GM11168 (cell line): Measurements from ENCODE around the gene CPNE5.

Source experiments
- in situ Hi-C: fragments of 300-500 bp; cut with MboI; formaldehyde crosslinking; loops from one replicate; pipeline ENCODE4 v1.12.0; 2022; ENCODE audit warnings: low sequenced_read_pairs; ENCODE audit not compliant: unreplicated experiment

The CPNE5 gene

DNA sequence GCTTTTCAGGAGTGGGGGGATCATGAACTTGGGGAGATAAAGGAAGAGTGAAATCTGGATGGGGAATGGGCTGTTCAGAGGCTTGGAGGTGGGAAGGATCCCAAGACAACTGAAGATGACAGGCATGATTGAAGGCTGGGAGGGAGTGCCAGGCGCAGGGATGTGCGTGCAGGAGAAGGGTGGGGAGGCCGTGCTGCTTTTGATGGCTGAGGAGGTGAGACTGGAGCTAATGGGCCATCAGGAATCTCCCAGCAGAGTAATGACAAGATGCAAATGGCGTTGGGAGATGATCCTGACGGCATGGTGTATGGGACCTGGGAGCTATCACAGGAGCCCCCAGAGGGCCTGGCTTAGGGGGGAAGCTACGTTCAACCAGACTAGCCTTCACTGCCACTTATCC lies 1.6 kb downstream of the CPNE5 start:
- in situ Hi-C loops, result no loop called here

DNA sequence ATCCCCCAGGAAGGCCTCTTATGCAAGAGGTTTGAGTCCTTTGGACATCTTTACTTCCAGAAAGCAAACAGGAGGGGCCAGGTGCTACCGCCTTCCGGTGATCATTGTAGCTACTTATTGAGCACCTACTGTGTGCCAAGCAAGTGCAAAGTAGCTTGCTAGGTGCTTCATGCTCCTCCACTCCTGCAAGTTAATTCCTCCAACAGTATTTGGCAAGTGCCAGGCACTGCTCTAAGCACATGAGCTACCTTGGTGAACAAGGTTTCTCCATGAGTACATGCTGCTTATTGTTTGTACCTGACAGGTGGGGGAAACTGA lies 2.3 kb downstream of the CPNE5 start:
- in situ Hi-C loops, result no loop called here

DNA sequence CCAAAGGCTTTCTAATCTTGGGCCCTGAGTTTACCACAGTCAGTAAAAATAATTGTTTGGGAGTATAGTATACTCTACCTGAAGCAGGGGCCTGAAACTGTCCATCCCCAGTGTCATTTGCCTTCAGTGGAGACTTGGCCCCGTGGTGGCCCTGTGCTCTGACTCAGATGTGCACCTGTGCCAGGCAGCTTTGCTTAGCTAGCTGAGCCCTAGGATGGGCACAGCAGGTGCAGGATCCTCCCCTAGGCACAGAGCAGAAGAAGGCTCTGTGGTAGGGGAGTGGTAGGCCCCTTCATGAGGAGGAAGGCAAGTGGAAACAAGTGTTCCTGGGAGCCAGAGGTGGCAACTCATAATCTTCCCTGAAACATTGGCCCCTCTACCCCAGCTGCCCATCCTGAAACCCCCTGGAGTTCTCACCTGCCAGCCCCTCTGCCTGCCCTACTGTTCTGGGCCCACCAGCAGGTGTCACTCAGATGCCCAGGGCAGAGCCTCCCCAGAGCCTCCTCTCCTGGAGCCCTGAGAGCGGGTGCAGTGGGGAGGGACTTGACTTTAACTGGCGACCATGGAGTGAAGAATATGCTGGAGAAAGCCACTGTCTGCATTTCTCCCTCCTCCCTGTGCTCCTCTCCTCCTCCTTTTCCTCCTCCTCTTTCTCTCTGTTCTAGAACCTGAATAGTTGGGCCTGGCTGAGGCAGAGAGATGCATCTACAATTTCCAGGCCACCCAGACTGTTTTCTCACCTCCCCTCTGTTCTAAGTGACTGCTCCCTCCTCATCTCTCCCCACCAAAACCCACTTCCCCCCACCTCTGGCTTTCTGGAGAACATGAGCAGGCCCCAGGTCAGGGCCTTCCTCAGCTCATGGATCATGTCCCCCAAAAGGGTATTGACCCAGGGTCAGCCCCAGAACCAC lies 2.9 kb downstream of the CPNE5 start:
- in situ Hi-C loops, result no loop called here

DNA sequence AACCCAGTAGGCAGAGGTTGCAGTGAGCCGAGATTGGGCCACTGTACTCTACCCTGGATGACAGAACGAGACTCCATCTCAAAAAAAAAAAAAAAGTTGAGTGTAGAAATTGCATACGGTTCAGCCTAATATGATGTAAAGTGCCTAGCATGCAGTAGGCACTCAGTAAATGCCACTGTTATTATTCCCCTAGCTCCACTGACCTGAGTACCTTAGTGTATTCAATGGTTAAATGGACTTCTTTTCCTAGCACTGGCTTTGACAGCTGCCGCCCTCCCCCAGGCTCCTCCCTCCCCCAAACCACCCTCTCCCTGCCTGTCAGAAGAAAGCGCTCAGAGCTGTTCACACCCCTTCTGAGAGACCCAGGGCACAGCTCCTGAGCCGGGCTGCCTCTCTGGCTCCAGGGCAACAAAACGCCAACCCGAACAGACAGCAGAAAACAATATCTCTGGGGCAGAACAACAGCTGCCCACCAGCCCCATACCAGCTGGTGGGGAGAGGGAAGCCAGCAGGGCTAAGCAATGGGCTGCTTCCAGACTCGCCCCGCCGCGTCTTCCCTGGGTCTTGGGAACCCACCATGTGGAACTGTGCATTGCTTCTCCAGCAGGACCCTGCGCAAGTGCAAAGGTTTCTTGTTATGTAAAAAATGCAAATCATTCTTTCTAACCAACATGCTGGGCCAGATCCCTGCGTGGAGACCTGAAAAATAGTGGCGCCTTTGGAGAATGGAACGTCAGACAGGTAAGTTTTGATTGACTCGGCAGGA lies 4.5 kb downstream of the CPNE5 start:
- in situ Hi-C loops, result no loop called here

DNA sequence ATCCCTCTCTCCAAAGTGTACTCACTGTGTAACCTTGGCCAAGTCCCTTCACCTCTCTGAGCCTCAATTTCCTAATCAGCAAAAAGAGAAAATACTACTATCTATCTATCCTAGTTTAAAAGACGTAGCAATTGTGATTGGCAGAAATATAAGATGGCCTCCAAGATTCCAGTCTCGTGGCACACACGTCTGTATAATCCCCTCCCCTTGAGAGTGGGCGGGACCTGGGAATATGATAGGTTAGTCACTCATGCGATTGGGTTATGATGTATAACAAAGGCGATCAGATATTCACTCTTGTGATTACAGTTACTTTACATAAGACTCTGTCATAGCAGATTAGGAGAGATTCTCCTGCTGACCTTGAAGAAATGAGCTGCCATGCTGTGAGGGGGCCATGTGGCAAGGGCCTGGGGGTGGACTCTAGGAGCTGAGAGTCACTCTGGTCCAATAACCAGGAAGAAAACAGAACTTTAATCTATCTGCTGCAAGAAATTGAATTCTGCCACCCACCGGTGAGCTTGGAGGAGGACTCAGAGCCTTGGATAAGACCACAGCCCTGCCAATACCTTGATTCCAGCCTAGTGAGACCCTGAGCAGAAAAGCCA lies 6.0 kb downstream of the CPNE5 start:
- in situ Hi-C loops, result no loop called here

DNA sequence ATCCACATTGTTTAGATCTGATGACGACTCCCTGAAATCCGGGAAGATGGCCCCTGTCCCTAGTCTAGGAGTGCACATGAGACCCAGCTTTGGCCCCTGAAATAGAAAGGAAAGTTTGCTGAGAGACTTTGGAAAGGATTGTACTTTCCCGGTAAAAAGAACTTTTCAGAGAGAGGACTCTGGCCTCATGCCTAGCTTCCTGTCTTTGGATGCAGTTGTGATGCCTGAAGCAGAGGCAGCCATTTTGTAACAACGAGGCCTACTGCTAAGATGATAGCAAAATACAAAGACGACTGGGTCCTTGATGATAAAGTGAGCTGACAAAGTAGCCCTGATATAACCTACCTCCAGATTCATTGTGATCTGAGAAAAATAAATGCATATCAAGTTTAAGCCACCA lies 6.9 kb downstream of the CPNE5 start:
- in situ Hi-C loops, result no loop called here

DNA sequence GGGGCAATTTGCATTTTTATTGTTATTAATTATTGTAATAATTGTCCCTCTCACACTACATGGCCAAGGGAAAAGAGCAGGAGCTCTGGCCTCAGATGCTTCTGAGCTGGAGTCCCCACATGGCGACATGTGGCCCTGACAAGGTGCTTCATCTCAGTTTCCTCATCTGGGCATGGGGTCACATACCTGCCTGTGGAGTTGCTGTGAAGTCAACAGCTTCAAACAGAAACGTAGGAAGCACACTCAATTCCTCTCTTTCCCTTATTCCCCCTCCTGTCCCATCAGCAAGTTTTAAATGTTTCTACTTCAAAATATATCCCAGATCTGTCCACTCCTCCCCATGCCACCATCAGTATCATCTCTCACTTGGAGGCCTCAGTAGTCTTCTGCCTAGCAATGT lies 8.7 kb downstream of the CPNE5 start:
- in situ Hi-C loops, result no loop called here

DNA sequence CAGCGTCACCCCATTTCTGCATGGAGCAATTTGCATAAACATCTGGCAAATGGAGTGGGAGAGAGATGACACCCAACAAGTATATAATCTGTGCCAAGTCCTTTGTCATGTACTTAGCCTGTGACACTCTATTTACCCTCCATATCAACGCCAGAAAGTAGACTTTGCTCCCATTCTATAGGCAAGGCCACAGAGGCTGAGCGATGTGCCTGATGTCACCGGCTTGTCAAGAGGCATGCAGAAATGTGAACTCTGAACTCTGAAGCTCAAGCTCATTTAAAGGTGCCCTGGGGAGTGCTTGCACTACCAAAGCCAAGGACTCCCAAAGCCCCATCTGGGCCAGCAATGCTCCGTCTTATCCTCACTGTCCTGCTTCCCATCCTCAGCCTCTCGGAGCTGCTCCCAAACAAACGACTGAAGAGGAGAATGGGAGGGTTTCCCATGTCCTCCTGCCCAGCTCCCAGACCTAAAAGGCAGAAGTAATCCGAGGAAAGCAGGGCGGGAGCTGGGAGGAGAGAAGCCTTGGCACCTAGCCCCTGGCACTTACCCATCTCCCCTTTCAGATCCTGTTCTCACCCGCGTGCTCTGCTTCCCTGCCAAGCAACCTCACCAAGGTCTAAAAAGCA lies 9.2 kb downstream of the CPNE5 start:
- in situ Hi-C loops, result no loop called here

DNA sequence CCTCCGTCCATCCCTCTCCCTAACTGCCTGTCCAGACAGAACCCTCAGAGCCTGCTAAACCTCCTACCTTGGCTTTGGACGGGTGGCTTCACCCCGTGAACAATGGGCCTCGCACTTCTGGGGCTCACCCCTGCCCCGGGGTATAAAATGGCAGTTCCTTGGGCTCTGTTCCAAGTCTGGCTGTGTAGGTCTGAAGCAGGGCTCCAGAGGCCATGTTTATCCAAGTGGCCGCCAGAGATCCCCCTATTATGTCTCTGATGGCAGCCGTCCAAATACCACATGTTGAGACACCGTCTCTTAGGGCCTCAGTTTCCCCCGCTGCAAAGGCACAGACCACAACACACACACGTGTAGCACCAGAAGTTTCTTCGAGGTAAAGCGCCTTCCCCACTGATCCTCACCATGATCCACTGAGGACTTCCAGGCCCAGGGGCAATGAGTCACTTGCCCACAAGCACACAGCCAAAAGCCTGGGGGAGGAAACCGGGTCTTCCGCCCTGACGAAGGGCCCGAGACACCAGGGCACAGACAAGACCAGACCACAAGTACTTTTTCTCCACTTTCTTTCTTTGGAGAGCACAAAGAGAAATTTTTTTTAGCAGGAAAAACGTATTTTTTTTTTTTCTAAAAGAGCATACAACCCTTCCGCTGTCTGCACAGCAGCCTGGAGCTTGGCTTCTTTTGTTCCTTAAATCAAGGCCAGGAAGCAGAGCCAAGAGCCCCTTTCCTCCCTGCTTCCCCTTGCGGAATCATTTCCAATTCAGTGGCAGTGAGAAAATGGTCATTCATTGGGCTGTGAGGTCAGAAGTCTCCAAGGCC lies 11.8 kb downstream of the CPNE5 start:
- in situ Hi-C loops, result no loop called here

DNA sequence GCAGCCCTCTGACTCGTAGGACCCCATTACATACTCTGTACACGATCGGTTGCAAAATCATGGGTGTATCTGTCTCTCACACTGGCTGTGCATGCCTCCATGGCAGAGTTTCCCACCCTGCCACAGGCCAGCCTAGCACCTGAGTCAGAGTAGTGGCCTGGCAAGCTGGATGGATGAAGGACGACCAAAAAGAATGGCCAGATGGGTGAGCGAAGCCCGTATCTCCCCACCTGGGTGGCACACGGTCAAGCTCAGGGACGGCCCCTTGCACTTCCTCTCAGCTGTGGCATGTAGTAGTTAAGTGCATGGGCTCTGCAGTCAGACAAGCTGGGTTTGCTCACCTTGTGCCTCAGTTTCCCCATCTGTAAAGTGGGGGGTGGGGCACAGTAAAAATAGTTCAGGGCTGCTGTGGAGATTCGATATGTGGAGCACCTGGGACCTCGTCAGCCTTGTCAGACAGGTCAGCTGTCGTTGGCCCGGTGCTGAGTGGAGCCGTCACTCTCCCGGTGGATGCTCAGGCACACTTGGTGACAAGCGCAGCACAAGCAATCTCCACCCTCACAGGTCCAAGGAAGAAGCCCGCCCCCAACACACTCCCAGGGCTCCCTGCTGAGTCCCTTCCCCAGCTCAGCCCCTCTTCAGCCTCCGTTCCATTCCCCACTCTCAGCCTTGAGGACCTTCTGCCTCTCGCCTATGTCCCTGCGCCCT lies 12.6 kb downstream of the CPNE5 start:
- in situ Hi-C loops, result no loop called here

DNA sequence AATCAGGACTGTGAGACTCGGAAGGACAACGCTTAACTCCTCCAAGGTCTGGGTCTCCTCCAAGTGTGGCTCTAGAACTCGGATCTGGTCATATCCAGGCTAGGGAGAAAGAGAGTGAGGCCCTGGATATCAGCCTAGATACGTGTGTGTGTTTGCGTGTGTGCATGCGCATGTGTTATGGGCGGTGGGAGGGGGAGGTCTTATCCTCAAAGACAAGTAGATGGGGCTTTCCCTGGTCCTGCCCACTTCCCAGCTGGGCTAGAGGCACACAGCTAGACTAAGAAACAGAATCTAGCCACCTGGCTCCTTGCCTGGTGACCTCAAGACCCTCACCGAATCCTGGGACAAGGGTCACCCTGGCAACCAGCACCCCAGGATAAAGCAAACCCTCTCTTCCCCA lies 13.2 kb downstream of the CPNE5 start:
- in situ Hi-C loops, result no loop called here

DNA sequence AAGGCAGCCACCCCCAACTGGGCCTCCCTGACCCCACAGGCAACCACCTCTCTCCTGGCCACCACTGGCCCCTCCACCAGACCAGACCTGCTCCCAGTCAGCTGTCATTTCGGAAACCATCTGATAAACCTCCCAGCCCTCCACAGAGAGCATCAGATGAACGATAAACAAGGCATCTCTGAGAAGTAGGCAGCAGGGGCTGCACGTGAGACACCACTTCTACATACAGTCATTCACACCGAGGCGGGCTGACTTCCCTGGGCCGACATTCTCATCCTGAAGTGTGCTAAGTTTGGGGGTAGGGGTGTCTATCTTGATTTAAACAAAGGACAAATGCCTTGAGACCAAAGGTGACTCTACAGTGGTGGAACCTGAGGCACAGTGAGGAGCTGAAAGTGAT lies 13.8 kb downstream of the CPNE5 start:
- in situ Hi-C loops, result no loop called here

DNA sequence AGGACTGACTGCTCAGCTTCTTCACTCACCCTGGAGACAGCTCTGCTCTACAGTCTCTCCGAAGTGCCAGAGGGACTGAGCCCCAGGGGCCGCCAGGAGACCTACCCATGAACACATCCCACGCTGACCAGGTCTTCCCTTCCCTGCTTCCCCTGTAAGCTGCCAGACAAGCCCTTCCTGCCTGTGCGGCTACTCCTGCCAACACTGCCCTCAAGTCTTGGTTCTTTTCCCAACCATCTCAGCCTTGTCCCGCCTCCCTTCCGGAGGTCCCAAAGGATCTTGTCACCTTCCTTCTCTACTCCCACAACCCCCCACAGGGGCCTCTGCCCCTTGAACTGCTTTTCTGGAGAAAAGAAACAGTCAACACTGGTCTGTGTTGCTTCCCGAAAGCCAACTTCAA lies 15.0 kb downstream of the CPNE5 start:
- in situ Hi-C loops, result no loop called here

DNA sequence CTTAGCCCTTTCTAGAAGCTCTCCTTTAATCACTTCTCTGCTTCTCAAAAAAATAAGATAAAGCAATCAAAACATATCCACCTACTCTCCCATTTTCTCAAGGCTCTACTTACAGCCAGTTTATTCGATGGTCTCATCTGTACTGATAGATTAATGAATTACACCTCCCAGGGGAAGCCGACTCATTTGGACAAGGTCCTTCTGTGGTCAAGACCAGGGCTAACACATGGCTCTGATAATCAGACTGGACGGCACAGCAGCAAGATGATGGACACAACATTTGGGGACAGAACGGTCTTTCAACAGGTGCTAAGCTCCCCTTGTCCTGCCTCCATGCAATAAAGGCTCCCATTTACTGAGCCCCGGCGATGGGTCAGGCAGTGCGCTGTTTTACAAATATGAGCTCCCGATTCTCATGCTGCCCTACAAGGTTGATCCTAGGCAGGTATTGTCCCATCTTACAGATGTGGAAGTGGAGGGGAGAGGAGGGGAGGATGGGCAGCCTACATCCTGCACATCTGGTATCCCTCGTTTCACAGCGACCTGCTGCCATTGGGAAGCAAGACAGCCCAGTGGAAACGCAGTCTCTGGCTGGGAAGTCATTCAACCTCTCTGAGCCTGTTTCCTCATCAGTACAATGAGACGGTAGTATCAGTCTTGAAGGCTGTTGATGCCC lies 15.7 kb downstream of the CPNE5 start:
- in situ Hi-C loops, result no loop called here

DNA sequence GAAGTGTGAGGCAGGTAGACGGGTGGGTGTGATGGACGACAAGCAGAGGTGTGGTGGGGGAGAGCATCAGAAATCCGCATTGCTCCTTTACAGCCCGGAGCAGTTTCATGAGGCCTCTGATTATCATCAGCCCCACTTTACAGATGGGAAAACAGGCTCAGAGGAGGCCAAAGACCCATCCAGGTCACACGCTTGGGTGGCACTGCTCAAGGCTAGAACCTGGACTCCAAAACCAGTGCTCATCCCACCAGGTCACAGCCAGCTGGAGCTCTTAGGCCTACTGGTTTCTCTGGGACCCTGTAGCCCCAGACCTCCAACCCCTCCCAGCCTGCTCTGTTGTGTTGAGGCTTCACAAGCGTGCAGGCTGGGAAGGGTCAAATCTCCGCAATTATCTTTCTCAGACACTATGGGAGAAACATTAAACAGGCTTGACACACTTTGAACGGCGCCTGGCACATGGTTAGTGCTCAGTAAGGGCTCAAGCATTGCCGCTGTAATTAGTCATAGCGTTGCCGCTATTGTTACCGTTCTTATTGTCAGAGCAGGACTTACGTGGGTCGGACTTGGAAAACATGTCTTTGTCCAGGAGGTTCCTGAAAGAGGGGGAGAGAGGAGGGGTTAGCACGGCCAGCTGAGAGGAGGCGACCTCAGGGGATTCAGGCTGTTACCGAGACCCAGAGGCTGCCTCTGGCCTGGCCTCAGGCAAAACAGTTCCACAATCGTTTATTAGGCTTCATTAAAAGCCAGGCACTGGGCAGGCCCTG lies 16.6 kb downstream of the CPNE5 start:
- in situ Hi-C loops, result no loop called here

DNA sequence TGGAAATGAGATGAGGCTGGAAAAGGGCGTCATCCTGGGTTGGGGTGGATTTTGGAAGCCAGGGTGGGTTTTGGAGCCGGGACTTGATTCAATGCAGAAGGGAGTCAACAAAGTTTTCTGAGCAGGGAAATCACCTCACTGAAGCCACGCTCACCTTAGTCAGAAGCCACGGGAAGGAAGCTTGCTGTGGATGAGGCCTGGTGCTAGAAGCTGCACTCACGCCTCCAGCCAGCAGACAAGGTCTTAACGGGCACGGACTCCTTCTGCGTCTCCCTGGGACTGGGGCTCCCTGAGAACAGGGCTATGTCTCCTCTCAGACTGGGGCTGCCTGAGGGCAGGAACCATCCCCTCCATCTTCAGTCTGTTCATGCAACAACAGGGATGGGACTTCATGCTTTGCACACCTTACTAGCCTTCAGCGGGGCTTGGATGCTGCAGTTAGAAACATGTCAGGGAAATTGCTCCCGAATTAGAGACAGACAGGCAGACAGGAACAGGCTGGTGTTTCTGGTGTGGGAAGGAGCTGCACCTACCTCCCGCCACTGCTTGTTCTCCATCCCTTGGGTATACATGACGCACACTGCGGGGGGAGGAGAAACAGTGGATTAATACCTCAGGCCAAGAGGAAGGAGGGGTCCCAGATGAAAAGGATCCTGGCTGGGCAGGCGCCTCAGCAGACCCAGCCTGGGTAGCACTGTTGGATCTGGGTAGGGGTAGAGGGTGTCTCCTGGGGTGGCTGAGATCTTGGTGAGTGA lies 17.5 kb downstream of the CPNE5 start:
- in situ Hi-C loops, result no loop called here

DNA sequence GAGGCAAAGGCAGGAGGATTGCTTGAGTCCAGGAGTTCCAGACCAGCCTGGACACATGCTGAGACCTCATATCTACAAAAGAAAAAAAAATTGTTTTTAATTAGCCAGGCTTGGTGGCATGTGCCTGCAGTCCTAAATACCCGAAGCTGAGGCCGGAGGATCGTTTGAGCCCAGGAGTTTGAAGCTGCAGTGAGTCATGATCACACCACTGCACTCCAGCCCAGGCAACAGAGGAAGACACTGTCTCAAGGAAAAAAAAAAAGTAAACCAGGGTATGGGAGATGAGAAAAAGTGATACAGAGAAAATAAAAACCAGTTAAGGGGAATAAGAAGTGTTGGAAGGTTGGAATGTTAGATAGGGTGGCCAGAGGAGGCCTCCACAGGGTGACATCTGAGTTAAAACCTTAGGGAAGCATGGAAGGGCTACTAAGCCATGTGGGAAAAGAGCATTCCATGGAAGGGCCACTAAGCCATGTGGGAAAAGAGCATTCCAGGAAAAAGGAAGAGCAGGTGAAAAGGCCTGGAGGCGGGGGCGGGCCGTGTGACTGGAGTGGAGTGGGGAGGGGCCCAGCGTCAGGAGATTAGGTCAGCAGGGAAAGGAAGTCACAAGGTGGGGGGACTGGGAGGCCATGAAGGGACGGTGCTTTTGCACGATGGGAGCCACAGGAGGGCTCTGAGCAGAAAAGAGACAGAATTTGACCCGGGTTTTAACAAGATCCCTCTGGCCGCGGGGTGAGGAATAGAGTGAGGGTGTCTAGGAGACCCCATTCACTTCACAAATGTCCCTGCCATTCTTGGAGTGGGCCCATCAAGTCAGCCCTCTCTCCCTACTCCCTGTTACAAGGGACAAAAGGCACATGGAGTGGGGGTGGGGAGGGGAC lies 18.3 kb downstream of the CPNE5 start:
- in situ Hi-C loops, result no loop called here
